ENCODE data around the gene BTBD6. TPM values are rescaled to one million over a fixed set of nuclear protein-coding genes. Genes with fewer than 3 reads are reported as not detected.

Gene BTBD6
- total and polyA plus RNA-seq, 2 donors (not counting 1 experiment from before 2014, with no cell fraction given), result 31.9 to 49.9 TPM

GRCh38 chr14:105201925-105202513 lies 46.3 kb upstream of the BTBD6 start:
- no peak overlapping the region for H3K9ac ChIP-seq (ENCODE audit: insufficient read depth, low read length)
- TF ChIP-seq EZH2 (IDR thresholded peaks at IDR 0.05; ENCODE audit: low read length, missing control alignments) (no peak), CTCF (conservative IDR thresholded peaks at IDR 0.05 in 1 of 2, IDR thresholded peaks at IDR 0.05 in 1 of 2; ENCODE audit: low read depth in 1 of 2, low read length in 2 of 2) (no peak)
- H4K20me1 ChIP-seq (ENCODE audit: control insufficient read depth, extremely low read depth, insufficient read depth, low read length), result no peaks in the 10 kb centered on the region
- no peaks in the 10 kb centered on the region for H3K79me2 ChIP-seq (ENCODE audit: control insufficient read depth, insufficient read depth, low read length)
- no peaks in the 10 kb centered on the region for H3K36me3 ChIP-seq (ENCODE audit: control insufficient read depth, insufficient read depth, low read length)
- no peak overlapping the region for H2AFZ ChIP-seq (ENCODE audit: low read length)
- H3K4me2 ChIP-seq (ENCODE audit: extremely low read depth, insufficient read depth, low read length), result no peak overlapping the region
- H3K4me3 ChIP-seq (replicated peaks in 1 of 4; ENCODE audit: control extremely low read depth in 1 of 4, insufficient read depth in 1 of 4, low read depth in 3 of 4, low read length in 4 of 4), result no peak overlapping the region
- no peaks in the 10 kb centered on the region for H3K27me3 ChIP-seq (ENCODE audit: control insufficient read depth, insufficient read depth, low read length)
- no peak overlapping the region for H3K27ac ChIP-seq (ENCODE audit: insufficient read depth, low read length)
- H3K4me1 ChIP-seq (ENCODE audit: control insufficient read depth, extremely low read depth, insufficient read depth, low read length), result peaks cover 2% of the 10 kb centered on the region
- no peaks in the 10 kb centered on the region for H3K9me3 ChIP-seq (ENCODE audit: control insufficient read depth, insufficient read depth, low read depth, low read length)
- no peak for DNase-seq (ENCODE audit: low read depth in 2 of 2)

- Histone ChIP-seq H2AFZ (ENCODE audit: low read length) (no peak overlapping the region), H3K4me1 (ENCODE audit: control insufficient read depth, extremely low read depth, insufficient read depth, low read length) (peaks cover 2% of the 10 kb centered on the region), H3K9me3 (ENCODE audit: control insufficient read depth, insufficient read depth, low read depth, low read length) (no peaks in the 10 kb centered on the region), H3K4me2 (ENCODE audit: extremely low read depth, insufficient read depth, low read length) (peak overlapping the region; percentile 51), H3K27me3 (ENCODE audit: control insufficient read depth, insufficient read depth, low read length) (no peaks in the 10 kb centered on the region), H3K9ac (ENCODE audit: insufficient read depth, low read length) (no peak overlapping the region), H3K79me2 (ENCODE audit: control insufficient read depth, insufficient read depth, low read length) (no peaks in the 10 kb centered on the region), H4K20me1 (ENCODE audit: control insufficient read depth, extremely low read depth, insufficient read depth, low read length) (no peaks in the 10 kb centered on the region), H3K27ac (ENCODE audit: insufficient read depth, low read length) (no peak overlapping the region), H3K36me3 (ENCODE audit: control insufficient read depth, insufficient read depth, low read length) (no peaks in the 10 kb centered on the region), H3K4me3 (replicated peaks in 1 of 4; ENCODE audit: control extremely low read depth in 1 of 4, insufficient read depth in 1 of 4, low read depth in 3 of 4, low read length in 4 of 4) (no peak overlapping the region)
- TF ChIP-seq CTCF (conservative IDR thresholded peaks at IDR 0.05 in 1 of 2, IDR thresholded peaks at IDR 0.05 in 1 of 2; ENCODE audit: low read depth in 1 of 2, low read length in 2 of 2) (peak; percentile 77 to 82), EZH2 (IDR thresholded peaks at IDR 0.05; ENCODE audit: low read length, missing control alignments) (no peak)
- DNase-seq (ENCODE audit: low read depth in 2 of 2), result peak; percentile 55
Measured at GRCh38 chr14:105203057-105203531, 45.2 kb upstream of the BTBD6 start.

- H3K79me2 ChIP-seq (ENCODE audit: control insufficient read depth, insufficient read depth, low read length), result no peaks in the 10 kb centered on the region
- no peak overlapping the region for H3K27ac ChIP-seq (ENCODE audit: insufficient read depth, low read length)
- H3K4me1 ChIP-seq (ENCODE audit: control insufficient read depth, extremely low read depth, insufficient read depth, low read length), result peaks cover 2% of the 10 kb centered on the region
- TF ChIP-seq EZH2 (IDR thresholded peaks at IDR 0.05; ENCODE audit: low read length, missing control alignments) (no peak), CTCF (conservative IDR thresholded peaks at IDR 0.05 in 1 of 2, IDR thresholded peaks at IDR 0.05 in 1 of 2; ENCODE audit: low read depth in 1 of 2, low read length in 2 of 2) (no peak)
- no peaks in the 10 kb centered on the region for H3K9me3 ChIP-seq (ENCODE audit: control insufficient read depth, insufficient read depth, low read depth, low read length)
- no peaks in the 10 kb centered on the region for H3K27me3 ChIP-seq (ENCODE audit: control insufficient read depth, insufficient read depth, low read length)
- no peak overlapping the region for H3K4me3 ChIP-seq (replicated peaks in 1 of 4; ENCODE audit: control extremely low read depth in 1 of 4, insufficient read depth in 1 of 4, low read depth in 3 of 4, low read length in 4 of 4)
- no peak overlapping the region for H2AFZ ChIP-seq (ENCODE audit: low read length)
- no peak overlapping the region for H3K9ac ChIP-seq (ENCODE audit: insufficient read depth, low read length)
- no peaks in the 10 kb centered on the region for H3K36me3 ChIP-seq (ENCODE audit: control insufficient read depth, insufficient read depth, low read length)
- H3K4me2 ChIP-seq (ENCODE audit: extremely low read depth, insufficient read depth, low read length), result no peak overlapping the region
- H4K20me1 ChIP-seq (ENCODE audit: control insufficient read depth, extremely low read depth, insufficient read depth, low read length), result no peaks in the 10 kb centered on the region
- no peak for DNase-seq (ENCODE audit: low read depth in 2 of 2)
Measured at GRCh38 chr14:105203701-105204100, 44.6 kb upstream of the BTBD6 start.
